ENCODE data around the gene ADCY1.

- TF ChIP-seq CTCF (conservative IDR thresholded peaks at IDR 0.05 in 1 of 2, IDR thresholded peaks at IDR 0.05 in 1 of 2; ENCODE audit: extremely low read depth in 1 of 2, insufficient read depth in 1 of 2, low read depth in 1 of 2, low read length in 2 of 2) = no peak
- no peak for TF ChIP-seq EZH2 (IDR thresholded peaks at IDR 0.05; ENCODE audit: borderline replicate concordance, low read length)
These were observed 96.5 kb downstream of the ADCY1 start for GRCh38 chr7:45670717-45671116.
